Neural crest cell (in vitro differentiated cells): Measurements from ENCODE around the gene C19orf67. TPM values are rescaled to one million over a fixed set of nuclear protein-coding genes. Genes with fewer than 3 reads are reported as not detected.

Experiments
- DNase-seq: peaks from one replicate; pipeline ENCODE4 v3.0.0; 2021; ENCODE audit warnings: low read depth, mixed read lengths, low spot score
- H3K27ac Mint-ChIP-seq: one replicate; pipeline ENCODE4 v1.8.0; 2021; ENCODE audit warnings: mild to moderate bottlenecking, mixed read lengths; ENCODE audit not compliant: unreplicated experiment
- H3K27me3 Mint-ChIP-seq: 2 replicates; pipeline ENCODE4 v1.8.0; 2021; ENCODE audit warnings: low read depth, mild to moderate bottlenecking, mixed read lengths
- H3K36me3 Mint-ChIP-seq: 2 replicates; pipeline ENCODE4 v1.8.0; 2021; ENCODE audit warnings: low read depth, mild to moderate bottlenecking, mixed read lengths
- H3K4me1 Mint-ChIP-seq: 2 replicates; pipeline ENCODE4 v1.8.0; 2021; ENCODE audit warnings: mixed read lengths
- H3K4me3 Mint-ChIP-seq: one replicate; pipeline ENCODE4 v1.8.0; 2021; ENCODE audit warnings: mild to moderate bottlenecking, mixed read lengths
- H3K9me3 Mint-ChIP-seq: 2 replicates; pipeline ENCODE4 v1.8.0; 2021; ENCODE audit warnings: mixed read lengths
- CTCF ChIP-seq: fragments of 200-600 bp; sonication (generic); conservative IDR thresholded peaks from 2 replicates; pipeline ENCODE4 v1.5.0; 2021; ENCODE audit warnings: antibody characterized with exemption, mild to moderate bottlenecking
- total RNA-seq: library from RNA; stranded (reverse); gene quantifications from 2 replicates; pipeline ENCODE4 v1.2.1, GENCODE V29; 2021

Gene C19orf67
- total RNA-seq, 1 donor from 2014 or later: not detected

GRCh38 chr19:14062558-14062855 is 23.1 kb downstream of the C19orf67 start:
- peaks cover 41% of the 10 kb centered on the region for H3K27me3 Mint-ChIP-seq
- H3K4me1 Mint-ChIP-seq: peaks cover 6% of the 10 kb centered on the region
- no peaks in the 10 kb centered on the region for H3K9me3 Mint-ChIP-seq
- DNase-seq: no peak
- TF ChIP-seq CTCF: no peak
- no peak overlapping the region for H3K4me3 Mint-ChIP-seq
- H3K27ac Mint-ChIP-seq: no peak overlapping the region
- no peaks in the 10 kb centered on the region for H3K36me3 Mint-ChIP-seq

DNA sequence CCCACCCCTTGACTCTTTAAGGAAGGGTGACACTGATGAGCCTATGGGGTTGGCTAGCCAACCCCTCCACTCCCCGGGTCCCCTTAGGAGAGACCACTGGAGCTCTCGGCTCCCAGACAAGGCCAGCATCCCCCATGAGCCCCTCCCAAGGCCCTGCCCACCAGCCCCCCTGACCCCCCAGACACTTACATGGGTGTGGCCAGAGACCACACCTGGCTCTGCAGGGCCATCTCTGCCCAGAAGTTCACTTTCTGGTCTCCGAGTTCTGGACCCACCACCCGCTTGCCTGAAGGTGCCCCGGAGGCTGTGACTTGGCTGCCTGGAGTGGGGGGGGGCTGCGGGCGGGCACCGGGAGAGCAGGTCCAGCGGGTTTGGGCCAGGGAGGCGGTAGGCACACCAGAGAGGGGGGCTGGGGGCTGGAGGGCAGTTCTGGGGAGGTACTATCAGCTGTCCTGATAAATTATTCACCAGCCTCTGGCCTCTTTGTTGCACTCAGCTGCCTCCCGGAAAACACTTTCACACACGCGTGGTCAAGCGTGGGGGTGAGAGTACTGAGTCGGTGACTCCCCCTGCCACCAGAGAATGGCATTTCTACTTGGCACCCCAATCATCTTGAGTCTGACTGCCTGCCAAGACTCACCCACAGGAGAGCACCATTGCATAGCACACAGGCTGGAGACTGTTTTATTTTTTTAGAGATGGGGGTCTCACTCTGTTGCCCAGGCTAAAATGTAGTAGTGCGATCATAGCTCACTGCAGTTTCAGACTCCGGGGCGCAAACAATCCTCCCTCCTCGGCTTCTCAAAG is 23.6 kb downstream of the C19orf67 start, which contains the start of gene PALM3:
TSS of gene PALM3 (minus strand) at position 326 of the 807 bp plus-strand sequence. CDS start at position 230, 96 bp downstream.
- DNase-seq: no peak
- Mint-ChIP-seq H3K36me3 (no peaks in the 10 kb centered on the region), H3K27me3 (peaks cover 43% of the 10 kb centered on the region), H3K4me1 (peaks cover 6% of the 10 kb centered on the region), H3K27ac (no peak within 1 kb of the TSS), H3K4me3 (no peak within 1 kb of the TSS), H3K9me3 (no peaks in the 10 kb centered on the region)
- no peak for TF ChIP-seq CTCF

DNA sequence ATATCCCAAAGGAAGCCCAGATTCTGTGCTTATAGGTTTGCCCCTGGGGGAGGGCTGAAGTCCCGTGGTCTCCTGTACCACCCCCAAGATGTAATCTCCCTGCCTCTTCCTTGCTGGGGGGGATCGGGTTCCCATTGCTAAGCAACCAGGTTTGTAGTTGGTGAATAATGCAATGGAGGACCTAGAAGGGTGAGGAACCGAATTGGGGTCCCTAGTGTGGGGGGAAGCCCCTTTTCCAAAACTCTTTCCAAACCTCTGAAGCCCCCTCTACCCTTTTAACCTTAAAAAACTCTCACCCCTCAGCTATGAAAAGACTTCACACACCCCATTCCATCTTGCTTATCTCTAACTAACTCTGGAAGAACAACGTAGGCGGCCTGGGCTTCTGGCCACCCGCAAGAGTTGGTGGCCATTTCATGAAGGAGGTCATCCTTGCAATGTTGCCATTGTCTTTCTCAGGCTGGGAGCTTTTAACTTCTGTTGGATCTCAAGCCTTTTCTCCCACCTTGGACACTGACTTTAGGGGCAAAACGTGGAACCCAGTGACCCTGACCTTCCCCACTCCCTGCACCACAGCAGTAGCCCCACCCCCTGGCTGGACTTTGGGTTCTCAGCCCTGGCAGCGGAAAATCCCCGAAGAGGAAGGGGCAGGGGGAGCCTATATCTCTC is 24.4 kb downstream of the C19orf67 start:
- Mint-ChIP-seq H3K27me3 (peaks cover 43% of the 10 kb centered on the region), H3K27ac (no peak overlapping the region), H3K9me3 (no peaks in the 10 kb centered on the region), H3K4me3 (no peak overlapping the region), H3K4me1 (peaks cover 6% of the 10 kb centered on the region), H3K36me3 (no peaks in the 10 kb centered on the region)
- no peak for DNase-seq
- no peak for TF ChIP-seq CTCF

DNA sequence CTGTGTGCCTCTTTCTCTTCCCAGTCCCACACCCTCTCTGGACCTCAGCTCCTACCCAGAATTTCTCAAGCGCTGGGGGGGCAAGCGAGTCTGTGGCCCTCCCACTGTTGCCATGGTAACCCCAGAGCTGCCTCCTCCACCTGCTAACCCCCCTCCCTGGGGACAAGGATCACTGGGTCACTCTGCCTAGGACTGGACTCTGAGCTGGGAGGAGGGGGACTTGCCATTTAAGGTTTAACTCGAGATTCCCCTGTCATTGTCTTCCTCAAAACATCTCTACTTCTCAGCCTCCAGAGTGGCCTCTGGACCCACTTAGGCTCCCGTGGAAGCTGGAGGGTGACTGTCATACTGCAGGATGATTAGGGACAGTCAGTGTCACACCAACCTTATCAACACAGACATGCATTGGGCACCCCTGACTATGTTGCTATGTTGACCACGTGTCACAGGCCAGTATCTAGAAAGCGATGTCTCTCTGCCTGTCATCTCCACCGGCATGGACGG is 25.9 kb downstream of the C19orf67 start:
- no peak overlapping the region for H3K27ac Mint-ChIP-seq
- H3K36me3 Mint-ChIP-seq: no peaks in the 10 kb centered on the region
- no peaks in the 10 kb centered on the region for H3K9me3 Mint-ChIP-seq
- H3K4me1 Mint-ChIP-seq: peaks cover 6% of the 10 kb centered on the region
- TF ChIP-seq CTCF: no peak
- peaks cover 43% of the 10 kb centered on the region for H3K27me3 Mint-ChIP-seq
- H3K4me3 Mint-ChIP-seq: no peak overlapping the region
- no peak for DNase-seq

GRCh38 chr19:14059093-14059480 is 26.5 kb downstream of the C19orf67 start:
- DNase-seq: peak; percentile 36
- Mint-ChIP-seq H3K4me1 (peaks cover 6% of the 10 kb centered on the region), H3K27ac (no peak overlapping the region), H3K27me3 (peaks cover 45% of the 10 kb centered on the region), H3K36me3 (no peaks in the 10 kb centered on the region), H3K4me3 (no peak overlapping the region), H3K9me3 (no peaks in the 10 kb centered on the region)
- TF ChIP-seq CTCF: peak; percentile 65
